GM18519 (cell line): ENCODE data around the gene CILP2.
A peak's percentile ranks its signal among the peaks of the same experiment; 100 is the strongest.

Experiments used
- ATAC-seq: cut with Tn5 transposase; IDR thresholded peaks from one replicate; pipeline ENCODE4 v1.9.1; 2021; ENCODE audit warnings: mild to moderate bottlenecking, moderate library complexity; ENCODE audit not compliant: unreplicated experiment, low FRiP score

Gene CILP2

GRCh38 chr19:19538061-19538784 is at the start of gene CILP2:
Gene CILP2, plus strand, starts transcription at chr19:19538265. Its CDS starts 85 bp downstream, at chr19:19538350.
- no peak for ATAC-seq

- ATAC-seq, result peak; percentile 52
These were observed 49.0 kb upstream of the CILP2 start for GRCh38 chr19:19488875-19489690.

GRCh38 chr19:19489804-19490204 is 48.3 kb upstream of the CILP2 start:
- ATAC-seq, result no peak

- ATAC-seq, result no peak
These were observed 47.7 kb upstream of the CILP2 start for GRCh38 chr19:19490214-19490968.

- no peak for ATAC-seq
These were observed 46.6 kb upstream of the CILP2 start for GRCh38 chr19:19491321-19492025.

- no peak for ATAC-seq
These were observed 45.9 kb upstream of the CILP2 start for GRCh38 chr19:19492026-19492610.

GRCh38 chr19:19493841-19494546 is 44.1 kb upstream of the CILP2 start:
- ATAC-seq, result no peak

GRCh38 chr19:19495614-19496603 is 42.2 kb upstream of the CILP2 start:
- ATAC-seq, result no peak

- no peak for ATAC-seq
These were observed 39.6 kb upstream of the CILP2 start for GRCh38 chr19:19498255-19498991.

- ATAC-seq, result no peak
These were observed 38.6 kb upstream of the CILP2 start for GRCh38 chr19:19499272-19499995.

GRCh38 chr19:19500975-19501644 is 37.0 kb upstream of the CILP2 start:
- no peak for ATAC-seq

- ATAC-seq, result no peak
These were observed 36.3 kb upstream of the CILP2 start for GRCh38 chr19:19501798-19502197.

- no peak for ATAC-seq
These were observed 35.8 kb upstream of the CILP2 start for GRCh38 chr19:19502281-19502680.

GRCh38 chr19:19502808-19503602 is 35.1 kb upstream of the CILP2 start:
- no peak for ATAC-seq

GRCh38 chr19:19504754-19505668 is 33.1 kb upstream of the CILP2 start:
- no peak for ATAC-seq
